ENCODE results near the gene PROZ.

GRCh38 chr13:113176280-113176679, 17.8 kb downstream of the PROZ start:
- TF ChIP-seq FOXA1 (IDR thresholded peaks at IDR 0.05) (no peak), FOXA1 (CRISPR knock-in tag; IDR thresholded peaks at IDR 0.05) (no peak), EHMT2 (IDR thresholded peaks at IDR 0.05; ENCODE audit: borderline replicate concordance, low read depth, low read length) (no peak), NONO (IDR thresholded peaks at IDR 0.05) (no peak), NONO (CRISPR knock-in tag; conservative IDR thresholded peaks at IDR 0.05) (no peak), CTCF (CRISPR knock-in tag; IDR thresholded peaks at IDR 0.05) (no peak), ZNF180 (CRISPR knock-in tag; IDR thresholded peaks at IDR 0.05; ENCODE audit: borderline replicate concordance, low read depth) (no peak), GABPB1 (CRISPR knock-in tag; IDR thresholded peaks at IDR 0.05) (no peak), JARID2 (CRISPR knock-in tag; IDR thresholded peaks at IDR 0.05; ENCODE audit: insufficient replicate concordance) (no peak), TGIF2 (CRISPR knock-in tag; IDR thresholded peaks at IDR 0.05) (no peak), ZNF274 (CRISPR knock-in tag; IDR thresholded peaks at IDR 0.05) (no peak), TCF12 (IDR thresholded peaks at IDR 0.05) (no peak), TCF12 (CRISPR knock-in tag; IDR thresholded peaks at IDR 0.05) (no peak), ZBTB43 (CRISPR knock-in tag; conservative IDR thresholded peaks at IDR 0.05) (no peak), NCOR1 (IDR thresholded peaks at IDR 0.05; ENCODE audit: borderline replicate concordance, low read length) (no peak)
- TF ChIP-seq, protein P1, sequence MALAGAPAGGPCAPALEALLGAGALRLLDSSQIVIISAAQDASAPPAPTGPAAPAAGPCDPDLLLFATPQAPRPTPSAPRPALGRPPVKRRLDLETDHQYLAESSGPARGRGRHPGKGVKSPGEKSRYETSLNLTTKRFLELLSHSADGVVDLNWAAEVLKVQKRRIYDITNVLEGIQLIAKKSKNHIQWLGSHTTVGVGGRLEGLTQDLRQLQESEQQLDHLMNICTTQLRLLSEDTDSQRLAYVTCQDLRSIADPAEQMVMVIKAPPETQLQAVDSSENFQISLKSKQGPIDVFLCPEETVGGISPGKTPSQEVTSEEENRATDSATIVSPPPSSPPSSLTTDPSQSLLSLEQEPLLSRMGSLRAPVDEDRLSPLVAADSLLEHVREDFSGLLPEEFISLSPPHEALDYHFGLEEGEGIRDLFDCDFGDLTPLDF (CRISPR knock-in tag; IDR thresholded peaks at IDR 0.05): no peak

Data from HepG2 (cell line).